Vagina (tissue), 2 donors: Measurements from ENCODE around the gene C2orf68.

Experiments used
- POLR2A ChIP-seq, 2 donors: fragments of 450-650 bp; IDR thresholded peaks; one replicate each; pipeline ENCODE4 v1.6.1; 2017; ENCODE audit warnings: antibody characterized with exemption in 2 of 2, mild to moderate bottlenecking in 2 of 2, moderate library complexity in 2 of 2
- POLR2AphosphoS5 ChIP-seq, 2 donors: sonication (generic); formaldehyde crosslinking; IDR thresholded peaks; one replicate each; pipeline ENCODE4 v1.9.0; 2017; ENCODE audit warnings: antibody characterized with exemption in 2 of 2, mild to moderate bottlenecking in 2 of 2, low read depth in 1 of 2; ENCODE audit not compliant: insufficient read depth in 1 of 2
- TF ChIP-seq, protein P1 (sequence below), 3 experiments: fragments of 450-650 bp in 2 of 3; fragments of 200-600 bp in 1 of 3; sonication (generic) in 1 of 3; IDR thresholded peaks; one replicate each; pipeline ENCODE4 v1.5.1; 2017 to 2019; ENCODE audit warnings: antibody characterized with exemption in 3 of 3, mild to moderate bottlenecking in 2 of 3, moderate library complexity in 2 of 3

GRCh38 chr2:85659324-85659981, 47.6 kb upstream of the C2orf68 start:
- TF ChIP-seq, protein P1, sequence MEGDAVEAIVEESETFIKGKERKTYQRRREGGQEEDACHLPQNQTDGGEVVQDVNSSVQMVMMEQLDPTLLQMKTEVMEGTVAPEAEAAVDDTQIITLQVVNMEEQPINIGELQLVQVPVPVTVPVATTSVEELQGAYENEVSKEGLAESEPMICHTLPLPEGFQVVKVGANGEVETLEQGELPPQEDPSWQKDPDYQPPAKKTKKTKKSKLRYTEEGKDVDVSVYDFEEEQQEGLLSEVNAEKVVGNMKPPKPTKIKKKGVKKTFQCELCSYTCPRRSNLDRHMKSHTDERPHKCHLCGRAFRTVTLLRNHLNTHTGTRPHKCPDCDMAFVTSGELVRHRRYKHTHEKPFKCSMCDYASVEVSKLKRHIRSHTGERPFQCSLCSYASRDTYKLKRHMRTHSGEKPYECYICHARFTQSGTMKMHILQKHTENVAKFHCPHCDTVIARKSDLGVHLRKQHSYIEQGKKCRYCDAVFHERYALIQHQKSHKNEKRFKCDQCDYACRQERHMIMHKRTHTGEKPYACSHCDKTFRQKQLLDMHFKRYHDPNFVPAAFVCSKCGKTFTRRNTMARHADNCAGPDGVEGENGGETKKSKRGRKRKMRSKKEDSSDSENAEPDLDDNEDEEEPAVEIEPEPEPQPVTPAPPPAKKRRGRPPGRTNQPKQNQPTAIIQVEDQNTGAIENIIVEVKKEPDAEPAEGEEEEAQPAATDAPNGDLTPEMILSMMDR (IDR thresholded peaks at IDR 0.05) = no peak
- TF ChIP-seq POLR2A (IDR thresholded peaks at IDR 0.05) (no peak), POLR2AphosphoS5 (IDR thresholded peaks at IDR 0.05; ENCODE audit: insufficient read depth in 1 of 2, low read depth in 1 of 2) (no peak)
